Stimulated activated CD8-positive, alpha-beta memory T cell treated with anti-CD3 and anti-CD28 coated beads, Interleukin-7, amount 100 ng/mL, for 4 hours (primary cell): ENCODE results near the gene IMP3.
"Not testable (repeated sequence)": the region's sequence is repeated elsewhere in the genome, so short reads cannot be mapped to it uniquely, and the experiment has no call there.

ENCODE experiments used
- DNase-seq, 2 donors: peaks; one replicate each; pipeline ENCODE4 v3.0.0-alpha.2; 2020; ENCODE audit warnings: low read depth in 2 of 2

Gene IMP3

GRCh38 chr15:75650908-75651809 is 11.1 kb upstream of the IMP3 start:
- no peak for DNase-seq

- DNase-seq = no peak
Observed at GRCh38 chr15:75649848-75650247, 9.8 kb upstream of the IMP3 start.

- no peak for DNase-seq
Observed at GRCh38 chr15:75649045-75649761, 9.2 kb upstream of the IMP3 start.

GRCh38 chr15:75648156-75649000 is 8.4 kb upstream of the IMP3 start:
- no peak for DNase-seq

GRCh38 chr15:75647370-75648155 is 7.5 kb upstream of the IMP3 start, which contains the start of gene SNX33:
Gene SNX33 (plus strand): TSS chr15:75647912. CDS start chr15:75649103, 1,191 bp downstream.
- peak; percentile 44 to 62 for DNase-seq

DNA sequence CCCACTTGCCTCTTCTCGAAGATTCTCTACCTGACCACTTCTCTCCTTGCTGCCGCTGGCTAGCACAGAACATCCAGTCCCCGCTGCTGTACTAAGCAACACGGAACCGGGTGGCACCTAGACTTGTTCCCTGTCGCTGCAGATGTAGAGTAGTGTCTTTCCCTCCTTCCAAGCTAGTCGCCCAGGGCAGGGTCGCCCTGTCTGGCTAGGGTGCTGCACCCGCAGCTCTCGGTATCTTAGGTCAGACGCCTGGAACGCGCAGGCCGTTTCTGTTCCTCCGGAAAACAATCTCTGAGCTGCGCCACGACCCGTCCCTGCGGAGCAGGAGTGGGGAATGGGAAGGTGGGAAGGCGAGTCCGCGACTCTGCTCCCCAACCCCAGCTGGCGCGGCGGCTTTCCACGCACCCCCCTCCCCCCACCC is 6.9 kb upstream of the IMP3 start:
- no peak for DNase-seq

GRCh38 chr15:75646112-75646943 is 6.3 kb upstream of the IMP3 start:
- no peak for DNase-seq

DNA sequence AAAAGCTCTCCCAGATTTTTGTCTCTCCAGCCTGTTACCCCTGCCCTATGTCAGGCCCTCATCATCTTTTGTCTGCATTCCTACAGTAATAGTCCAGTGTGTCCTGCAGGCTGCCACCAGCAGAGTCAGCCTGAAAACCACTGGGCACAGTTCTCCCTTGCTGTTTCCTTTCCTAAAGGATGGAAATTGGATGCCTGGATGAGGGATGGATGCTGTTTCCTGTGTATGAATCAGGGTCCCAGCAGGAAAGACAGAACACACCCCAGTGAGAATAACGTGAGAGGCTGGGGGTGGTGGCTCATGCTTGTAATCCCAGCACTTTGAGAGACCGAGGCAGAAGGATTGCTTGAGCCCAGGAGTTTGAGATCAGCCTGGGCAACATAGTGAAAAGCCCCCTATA is 4.4 kb upstream of the IMP3 start:
- no peak for DNase-seq

GRCh38 chr15:75641603-75642002 is 1.6 kb upstream of the IMP3 start:
- no peak for DNase-seq

GRCh38 chr15:75641179-75641503 is 1.1 kb upstream of the IMP3 start:
- no peak for DNase-seq

- peak; percentile 26 to 45 for DNase-seq
Observed at GRCh38 chr15:75640483-75641178, 607 bp upstream of the IMP3 start.

- no peak for DNase-seq
Observed at GRCh38 chr15:75639191-75639708, 774 bp downstream of the IMP3 start.

DNA sequence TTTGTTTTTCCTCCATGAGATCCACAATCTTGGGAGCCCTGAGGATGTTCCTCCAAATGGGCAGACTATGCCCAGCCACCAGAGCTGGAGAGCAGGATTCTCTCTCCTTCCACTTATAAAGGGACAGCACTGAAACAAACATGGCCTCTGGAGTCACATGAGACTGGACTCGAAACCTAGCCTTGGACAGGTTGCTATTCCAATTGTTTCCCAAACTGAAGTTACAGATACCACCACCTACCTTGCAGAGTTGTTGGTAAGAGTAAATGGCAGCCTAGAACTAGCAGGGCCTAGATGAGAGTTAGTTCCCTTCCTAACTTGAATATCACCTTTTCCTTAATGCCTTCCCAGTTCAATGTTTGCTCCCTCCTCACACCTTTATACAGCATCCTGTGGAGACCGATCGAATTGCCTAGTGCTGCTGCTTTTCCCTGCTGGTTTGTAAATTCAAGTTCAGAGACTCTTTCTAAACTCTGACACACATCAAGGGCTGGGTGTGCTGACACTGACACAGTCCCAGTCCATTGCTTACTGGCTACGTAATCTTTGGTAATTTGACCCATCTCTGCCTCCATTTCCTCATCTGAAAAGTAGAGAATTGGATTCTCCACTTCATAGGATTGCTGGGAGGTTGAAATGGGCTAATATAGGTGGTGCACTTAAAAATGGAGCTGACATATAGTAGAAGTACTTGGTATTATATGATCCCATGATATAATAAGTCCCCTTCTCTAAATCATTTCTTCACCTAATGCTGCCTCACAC is 2.6 kb downstream of the IMP3 start:
- no peak for DNase-seq

DNA sequence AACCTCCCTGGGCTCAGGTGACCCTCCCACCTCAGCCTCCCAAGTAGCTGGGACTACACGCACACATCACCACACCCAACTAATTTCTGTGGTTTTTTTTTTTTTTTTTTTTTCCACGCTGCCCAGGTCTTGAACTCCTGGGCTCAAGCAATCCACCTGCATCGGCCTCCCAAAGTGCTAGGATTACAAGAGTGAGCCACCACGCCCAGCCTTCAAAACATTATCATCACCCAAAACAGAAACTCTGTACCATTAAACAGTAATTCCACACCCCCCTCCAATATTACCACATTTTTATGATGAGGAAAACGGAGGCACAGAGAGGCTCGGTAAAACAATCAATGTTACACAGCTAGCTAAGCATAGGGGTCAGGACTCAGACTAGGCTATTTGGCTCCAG is 4.0 kb downstream of the IMP3 start:
- DNase-seq = no peak

- DNase-seq = not testable (repeated sequence)
Observed at GRCh38 chr15:75633922-75634321, 6.1 kb downstream of the IMP3 start.

GRCh38 chr15:75631935-75632334 is 8.1 kb downstream of the IMP3 start:
- DNase-seq = no peak

- DNase-seq = peak; percentile 86 to 91
Observed at GRCh38 chr15:75625542-75626347, 14.3 kb downstream of the IMP3 start, which contains the start of gene SNUPN. Gene SNUPN (minus strand): TSS chr15:75625725. CDS start chr15:75621051, 4,674 bp downstream.

DNA sequence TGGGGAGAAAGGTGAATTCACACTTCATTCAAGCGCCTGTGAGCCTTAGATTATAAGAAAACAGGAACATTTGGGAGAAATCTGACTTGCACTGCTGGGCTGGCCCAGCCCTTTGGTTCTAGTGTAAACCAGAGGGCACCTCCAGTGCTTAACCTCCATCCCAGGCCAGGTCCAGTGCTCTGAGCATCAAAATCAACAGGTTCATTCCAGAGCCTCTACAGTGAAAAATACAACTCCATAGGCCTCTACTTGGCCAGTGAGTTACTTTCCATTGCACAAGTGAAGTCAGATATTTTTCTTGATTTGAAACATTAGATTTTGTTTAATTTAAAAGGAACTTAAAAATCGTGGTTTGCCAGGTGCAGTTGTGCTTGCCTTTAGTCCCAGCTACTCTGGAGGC is 17.5 kb downstream of the IMP3 start:
- no peak for DNase-seq
